ENCODE measurements around the gene ERC1.

ERC1 gene

DNA sequence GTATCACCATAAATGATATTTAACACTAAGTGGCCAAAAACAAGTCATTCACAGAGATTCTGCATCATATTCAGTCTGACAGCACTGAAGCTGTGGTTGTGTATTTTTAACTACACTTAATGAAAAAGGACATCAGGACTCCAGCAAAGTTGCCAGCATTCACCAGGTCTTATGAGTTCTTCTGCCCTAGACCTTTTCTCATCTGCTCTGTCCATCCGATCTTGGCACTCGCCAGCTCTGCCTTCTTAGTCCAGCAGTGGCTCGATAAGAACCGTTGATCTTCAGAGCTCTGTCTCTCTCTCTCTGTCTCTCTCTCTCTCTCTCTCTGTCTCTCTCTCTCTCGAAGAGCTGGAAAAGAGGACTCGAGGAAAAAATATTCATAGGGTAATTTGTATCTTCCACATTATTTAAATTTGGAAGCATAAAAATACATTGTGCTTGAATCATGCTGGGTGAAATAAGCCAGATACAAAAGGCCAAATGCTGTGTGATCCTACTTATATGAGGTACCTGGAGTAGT lies 371.2 kb downstream of the ERC1 start:
- DNase-seq: no peak

DNA sequence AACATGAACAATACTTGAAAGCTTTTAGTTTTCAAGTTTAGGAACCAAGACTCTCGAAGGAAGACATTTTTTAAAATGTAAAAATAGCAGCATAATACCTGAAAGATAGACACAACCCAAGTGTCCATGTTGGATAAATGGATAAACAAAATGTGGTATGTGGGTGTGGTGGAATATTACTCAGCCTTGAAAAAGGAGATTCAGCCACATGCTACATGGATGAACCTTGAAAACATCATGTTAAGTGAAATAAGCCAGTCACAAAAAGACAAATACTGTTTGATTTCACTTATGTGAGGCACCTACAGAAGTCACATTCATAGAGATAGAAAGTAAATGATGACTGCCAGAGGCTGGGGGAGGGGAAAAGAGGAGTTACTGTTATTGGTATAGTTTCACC lies 374.7 kb downstream of the ERC1 start:
- no peak for DNase-seq

DNA sequence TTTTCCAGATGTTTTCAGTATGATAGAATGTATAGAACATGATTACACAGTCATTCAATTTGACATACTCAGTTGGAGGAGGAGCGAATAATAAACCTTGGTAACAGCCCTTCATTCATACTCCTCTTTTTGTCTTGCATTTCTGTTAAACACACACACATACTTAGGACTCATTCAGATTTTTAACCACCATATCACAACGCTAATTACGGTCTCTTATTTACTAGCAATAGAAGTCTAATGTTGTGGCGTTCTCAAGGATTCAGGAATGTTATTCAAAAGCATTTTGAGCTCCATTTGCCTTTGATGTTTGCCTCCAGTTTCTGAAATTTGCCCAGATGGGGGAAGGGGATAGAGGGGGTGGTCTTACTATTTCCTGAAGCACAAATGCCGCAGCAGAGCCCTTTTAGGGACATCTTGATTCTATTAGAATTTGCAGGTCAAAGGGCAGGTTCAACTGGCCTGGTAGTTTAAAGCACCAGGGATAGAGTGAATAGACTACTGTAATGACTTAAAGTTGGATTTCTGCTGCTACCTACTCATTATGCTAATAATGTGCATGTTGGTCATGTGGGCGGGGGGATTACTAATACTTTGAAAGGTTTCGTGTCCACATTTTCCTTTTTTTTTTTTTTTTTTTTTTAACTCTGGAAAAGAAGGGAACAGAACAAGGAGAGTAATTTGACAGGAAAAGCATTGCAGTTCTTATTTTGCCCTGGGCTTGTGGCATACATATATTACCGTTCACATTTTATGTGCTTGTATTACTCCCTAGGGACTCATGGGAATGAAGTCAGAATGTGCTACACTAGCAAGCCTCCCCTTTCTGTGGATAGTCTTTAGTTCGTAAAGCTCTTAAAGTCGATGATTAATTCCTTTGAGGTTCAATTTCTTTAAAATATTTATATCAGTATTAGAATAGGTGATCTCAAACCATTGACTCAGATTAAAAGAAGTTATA lies 376.6 kb downstream of the ERC1 start:
- no peak for DNase-seq

DNA sequence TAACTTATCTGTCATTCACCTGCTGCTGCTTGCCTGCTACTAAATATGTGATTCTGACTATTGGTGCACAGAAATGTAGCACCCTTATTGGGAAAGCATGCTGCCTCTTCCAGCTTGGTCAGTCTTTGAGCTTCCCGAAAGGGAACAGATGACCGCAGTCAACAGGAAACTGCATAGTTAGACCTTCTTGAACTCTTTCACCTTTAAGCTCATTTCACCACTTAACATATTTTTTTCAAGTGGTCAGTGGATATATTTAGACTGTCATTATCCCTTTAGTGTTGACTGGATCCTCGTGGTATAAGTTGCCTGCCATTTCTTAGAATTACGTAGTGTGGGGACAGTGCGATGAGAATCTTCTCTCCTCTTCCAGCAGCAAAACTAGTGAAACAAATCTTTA lies 378.4 kb downstream of the ERC1 start:
- no peak for DNase-seq

DNA sequence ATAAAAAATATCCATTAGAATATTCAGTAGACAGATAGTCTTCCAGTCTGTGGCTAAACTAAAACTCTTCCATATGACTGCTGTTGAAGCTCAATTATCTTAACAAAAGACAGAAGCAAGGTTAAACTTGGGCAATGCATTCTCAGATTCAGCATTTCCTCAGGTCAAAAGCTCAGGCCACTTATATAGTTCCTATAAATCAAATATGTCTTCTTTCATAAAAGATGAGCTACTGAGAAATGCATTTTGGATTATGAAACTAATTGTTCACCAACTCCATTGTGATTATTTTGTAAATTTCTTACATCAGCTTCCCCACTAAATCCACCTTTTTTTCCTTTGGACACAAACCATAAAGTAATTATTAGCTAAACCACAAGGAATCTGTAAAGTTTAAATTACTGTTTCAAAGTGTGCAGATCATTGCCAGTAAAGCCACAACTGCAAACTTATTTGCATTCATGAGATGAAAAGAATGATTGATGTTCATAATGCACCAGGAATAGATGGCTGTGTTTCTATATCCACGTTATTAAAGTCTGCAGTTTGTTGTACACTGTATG lies 379.0 kb downstream of the ERC1 start:
- DNase-seq: no peak

DNA sequence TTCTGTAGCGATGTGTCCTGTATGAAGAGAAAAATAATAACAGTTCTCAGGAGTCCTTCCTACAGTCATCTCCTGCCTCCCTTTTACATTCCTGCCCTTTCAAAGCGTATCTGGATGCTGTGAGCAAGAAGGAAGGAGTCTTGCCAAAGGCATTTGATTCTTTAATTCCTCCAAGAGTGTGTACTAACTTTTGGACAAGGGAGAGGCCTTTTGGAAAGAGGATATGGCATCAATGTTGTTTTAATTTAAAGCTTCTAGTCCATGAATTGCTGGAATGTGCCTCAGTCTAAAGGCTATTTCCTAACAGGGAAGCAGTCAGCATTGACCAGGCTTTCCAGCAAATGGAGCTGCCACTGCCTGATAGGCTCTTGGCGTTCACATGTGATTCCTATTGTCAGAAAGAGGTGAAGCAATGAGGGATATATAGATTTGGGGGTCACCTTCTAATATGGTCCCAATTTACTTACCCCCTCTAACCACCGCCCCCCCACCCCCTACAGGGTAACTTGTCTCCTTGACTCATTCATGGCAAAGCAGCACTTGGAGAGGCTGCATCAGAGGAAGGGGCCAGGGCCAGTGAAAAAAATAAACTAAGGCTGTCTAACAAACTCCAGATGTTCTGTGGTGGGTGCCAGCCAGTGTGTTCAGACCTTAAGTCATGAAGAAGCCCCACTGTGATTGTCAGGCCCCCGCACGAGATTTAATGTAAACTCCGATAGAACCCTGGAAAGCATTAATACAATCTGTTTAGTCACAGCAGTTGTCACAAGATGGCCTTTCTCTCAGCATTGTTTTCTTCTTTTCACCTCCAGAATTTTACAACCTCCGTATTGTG lies 383.1 kb downstream of the ERC1 start:
- DNase-seq: no peak

DNA sequence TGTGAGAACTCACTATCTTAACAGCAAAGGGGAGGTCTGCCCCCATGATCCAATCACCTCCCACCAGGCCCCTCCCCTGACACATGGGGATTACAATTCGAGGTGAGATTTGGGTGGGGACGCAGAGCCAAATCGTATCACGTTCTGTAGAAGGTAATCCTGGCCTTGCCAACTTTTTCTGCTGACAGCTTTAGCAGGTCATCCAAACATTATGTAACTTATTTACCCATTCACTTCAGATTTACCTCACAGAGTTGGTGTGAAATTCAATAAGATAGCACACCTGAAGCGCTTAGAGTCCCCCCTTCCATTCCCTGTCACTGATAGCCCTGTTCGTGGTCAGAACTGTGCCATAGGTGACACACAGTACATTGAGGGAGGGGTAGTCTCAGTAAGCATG lies 384.3 kb downstream of the ERC1 start:
- DNase-seq: no peak

DNA sequence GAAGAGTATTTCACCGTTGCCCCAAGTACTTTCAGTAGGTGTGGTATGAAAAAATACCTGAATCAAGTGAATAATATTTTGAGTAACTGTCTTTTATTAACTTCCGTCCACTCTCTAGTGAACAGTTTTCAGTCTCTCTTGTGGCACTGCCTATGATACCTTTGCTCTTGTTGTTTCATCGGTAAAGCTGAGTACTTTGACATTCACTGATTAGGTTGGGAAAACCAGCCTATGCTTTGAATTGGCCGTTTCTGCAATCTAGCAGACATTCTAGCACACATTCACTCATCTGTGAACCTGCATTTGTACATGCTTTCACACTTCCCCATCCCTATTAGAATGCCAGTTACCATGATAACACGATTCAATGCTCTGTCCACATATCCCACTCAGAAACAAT lies 386.1 kb downstream of the ERC1 start:
- DNase-seq: no peak

DNA sequence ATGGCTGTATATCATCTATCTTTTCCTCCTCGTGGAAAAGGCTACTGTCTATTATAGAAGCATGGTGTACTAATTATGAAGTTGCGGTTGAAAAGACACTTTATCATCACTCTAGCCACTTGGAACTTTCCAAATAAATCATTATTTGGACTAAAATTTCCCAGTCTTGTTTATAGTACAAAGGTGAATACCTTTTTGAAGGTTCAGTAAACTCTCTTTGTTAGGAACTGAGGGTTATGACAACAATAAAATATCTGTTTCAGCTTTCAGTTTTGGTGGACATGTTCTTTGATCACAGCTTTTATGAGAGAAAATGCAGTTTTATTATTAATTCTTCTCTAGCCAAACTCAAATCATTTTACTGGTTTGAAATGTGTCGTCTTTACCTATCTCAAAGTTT lies 386.7 kb downstream of the ERC1 start:
- DNase-seq: no peak

DNA sequence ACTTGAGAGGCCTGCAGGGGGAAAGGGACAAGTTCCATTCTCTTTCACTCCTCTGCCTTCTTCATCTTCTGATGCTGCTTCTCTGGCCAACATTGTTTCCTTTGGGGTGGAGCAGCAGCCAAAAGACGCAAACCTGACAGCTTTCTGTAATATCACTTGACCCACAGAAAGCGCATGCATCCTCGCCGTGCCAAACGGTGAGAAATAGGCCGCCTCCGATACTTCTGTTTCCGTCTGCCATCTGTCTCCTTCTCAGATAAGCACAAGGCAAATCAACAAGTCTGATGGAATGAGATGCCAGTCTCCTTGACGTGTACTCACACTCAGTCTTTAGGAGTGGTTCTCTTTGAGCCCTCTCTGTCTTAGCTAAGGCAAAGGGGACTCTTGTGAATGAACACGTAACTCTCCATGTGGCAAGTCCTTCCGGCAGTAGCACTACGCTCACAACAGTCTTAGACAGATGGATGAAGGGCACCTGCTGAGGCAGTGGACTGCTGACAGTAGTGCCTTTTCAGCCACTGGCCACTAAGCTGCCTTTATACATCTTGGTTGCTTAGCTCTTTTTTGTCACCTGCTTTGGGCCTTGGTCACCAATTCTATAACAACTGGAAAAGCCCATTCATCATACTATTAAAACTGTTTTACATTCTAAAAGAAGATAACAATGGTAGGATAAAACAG lies 389.3 kb downstream of the ERC1 start:
- DNase-seq: no peak

DNA sequence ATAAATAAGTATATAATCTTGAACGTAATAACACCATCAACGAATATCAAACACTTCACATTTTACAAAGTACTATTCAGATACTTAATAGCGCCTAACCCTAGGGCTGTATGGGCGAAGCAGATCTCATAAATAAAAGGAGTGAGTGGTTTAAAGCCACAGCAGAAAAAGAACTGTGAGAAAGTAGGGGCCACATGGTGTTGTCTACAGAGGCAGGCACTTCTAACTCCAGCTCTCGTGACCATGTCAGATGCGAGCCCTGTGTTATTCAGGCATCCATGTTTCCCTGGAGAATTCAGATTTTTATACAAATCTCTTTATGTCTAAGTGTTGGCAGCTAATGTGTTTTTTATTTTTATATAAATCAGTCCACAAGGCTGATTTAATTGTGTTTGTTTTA lies 391.1 kb downstream of the ERC1 start:
- no peak for DNase-seq

DNA sequence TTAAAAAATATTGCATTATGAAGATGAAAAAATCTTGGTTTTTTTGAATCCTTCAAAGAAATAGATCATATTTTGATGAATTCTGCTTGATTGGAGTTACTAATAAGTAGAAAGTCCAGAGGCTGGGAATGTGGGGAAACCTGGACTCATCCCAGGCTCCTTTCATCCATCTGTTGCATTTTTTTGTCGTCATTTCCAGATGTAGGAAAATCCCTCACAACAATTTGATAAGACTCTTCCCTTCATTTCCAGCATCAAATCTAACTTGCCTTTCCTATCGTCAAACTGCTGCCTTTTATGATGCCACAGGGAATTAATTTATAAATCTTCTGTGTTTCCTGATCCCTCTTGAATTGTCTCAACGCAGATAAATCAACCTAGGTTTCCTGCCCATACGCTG lies 391.8 kb downstream of the ERC1 start:
- DNase-seq: no peak

DNA sequence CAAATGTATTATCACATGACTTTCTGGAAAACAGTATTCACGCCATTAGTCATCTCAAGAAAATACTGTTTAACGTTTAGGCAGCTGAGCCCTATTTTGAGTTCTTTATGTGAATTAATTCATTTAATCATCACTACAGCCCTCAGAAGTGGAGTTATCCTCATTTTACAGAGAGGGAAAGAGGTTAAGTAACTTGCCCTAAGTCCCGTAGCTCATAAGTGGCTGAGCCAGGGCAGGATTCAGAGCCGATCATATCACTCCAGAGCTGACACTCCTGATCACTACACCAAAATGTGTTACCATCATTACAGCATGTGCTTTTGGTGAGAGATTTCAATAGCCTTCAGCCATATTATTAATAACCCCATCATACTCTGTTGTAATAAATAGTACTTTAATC lies 392.7 kb downstream of the ERC1 start:
- DNase-seq: no peak

DNA sequence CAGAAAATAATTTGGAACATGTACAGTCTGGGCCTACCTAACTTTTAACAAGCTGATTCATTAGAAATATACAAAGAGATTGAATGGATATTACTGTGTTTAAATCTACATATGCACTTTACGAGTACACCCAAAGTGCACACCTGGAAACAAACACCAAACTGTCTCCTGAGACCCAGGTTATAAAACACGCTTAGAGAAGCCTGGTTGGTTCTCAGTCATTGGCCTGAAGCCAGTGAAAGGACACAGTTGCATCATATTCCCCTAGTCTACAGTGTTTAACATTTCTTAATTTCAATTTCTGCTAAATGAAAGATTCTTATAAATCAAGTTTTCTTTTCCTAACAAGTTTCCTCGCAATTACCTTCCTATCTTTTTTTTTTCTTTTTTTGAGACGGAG lies 393.9 kb downstream of the ERC1 start:
- no peak for DNase-seq

DNA sequence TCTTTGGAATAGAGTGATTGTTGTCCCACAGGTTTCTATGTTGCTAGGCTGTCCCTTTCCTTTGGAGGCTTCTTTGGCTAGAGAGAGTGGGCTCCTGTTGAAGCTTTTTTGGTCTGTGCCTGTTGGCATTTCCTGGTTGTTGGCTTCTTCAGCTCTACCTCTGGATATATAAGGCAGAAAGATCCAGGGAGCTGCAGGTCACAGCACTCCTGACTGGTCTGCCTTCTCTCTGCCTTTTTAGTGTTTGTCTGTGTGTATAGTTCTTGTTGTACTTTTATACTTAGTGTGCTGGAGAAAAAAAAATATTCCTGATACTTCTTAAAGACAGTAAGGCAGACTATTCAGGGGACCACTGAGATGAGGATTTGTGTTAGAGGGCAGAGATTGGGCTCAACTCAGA lies 400.7 kb downstream of the ERC1 start:
- no peak for DNase-seq

DNA sequence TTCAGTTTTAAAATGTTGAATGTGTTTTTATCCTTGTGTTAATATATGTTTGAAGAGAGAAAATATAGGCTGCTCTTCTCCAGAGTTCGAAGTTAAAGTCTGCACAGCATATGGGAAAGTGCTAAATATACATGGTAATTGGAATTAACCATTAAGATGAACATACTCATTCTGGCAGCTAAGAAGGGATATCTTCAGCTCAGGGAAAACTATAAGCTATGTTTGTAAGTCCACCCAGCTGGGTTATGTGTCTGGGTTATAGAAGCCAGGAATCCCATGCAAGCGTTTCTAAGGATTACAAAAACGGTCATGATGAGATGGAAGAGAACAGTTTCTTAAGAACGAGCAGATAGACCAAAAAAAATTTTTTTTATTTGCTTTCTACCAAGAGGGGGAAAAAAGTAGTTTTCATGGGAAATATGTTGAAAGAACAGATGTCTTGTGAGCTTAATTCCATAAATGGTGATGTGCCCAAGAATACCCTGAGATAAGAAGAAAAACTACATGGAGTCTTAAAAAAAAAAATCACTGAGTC lies 404.5 kb downstream of the ERC1 start:
- DNase-seq: no peak

DNA sequence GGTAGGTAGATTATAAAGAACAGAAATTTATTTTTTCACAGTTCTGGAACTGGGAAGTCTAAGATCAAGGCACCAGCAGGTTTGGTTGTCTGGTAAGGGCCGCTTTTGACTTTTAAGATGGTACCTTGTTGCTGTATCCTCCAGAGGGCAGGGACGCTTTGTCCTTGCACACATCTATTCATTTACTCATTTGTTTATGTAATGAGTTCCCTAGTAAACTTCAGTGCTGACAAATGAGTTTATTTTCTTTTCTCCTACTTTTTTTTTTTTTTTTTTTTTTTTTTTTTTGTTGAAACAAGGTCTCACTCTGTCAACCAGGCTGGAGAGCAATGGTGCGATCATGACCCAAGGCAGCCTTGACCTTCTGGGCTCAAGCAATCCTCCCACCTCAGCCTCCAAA lies 407.6 kb downstream of the ERC1 start:
- DNase-seq: no peak

DNA sequence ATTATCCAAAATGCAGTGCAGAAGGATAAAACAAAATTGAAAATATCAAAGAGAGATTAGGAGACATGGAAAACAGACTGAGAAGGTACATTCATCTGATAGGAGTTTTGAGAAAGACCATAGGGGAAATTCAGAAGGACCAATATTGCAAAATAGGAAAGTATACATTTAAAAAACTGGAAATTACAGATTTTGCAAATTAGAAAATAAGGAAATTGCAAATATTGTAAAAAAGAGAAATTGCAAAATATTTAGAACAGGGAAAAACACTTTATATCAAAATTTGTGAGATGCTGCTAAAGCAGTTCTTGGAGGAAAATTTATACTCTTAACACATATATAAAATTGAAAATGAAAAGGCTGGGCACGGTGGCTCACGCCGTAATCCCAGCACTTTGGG lies 410.9 kb downstream of the ERC1 start:
- DNase-seq: no peak

DNA sequence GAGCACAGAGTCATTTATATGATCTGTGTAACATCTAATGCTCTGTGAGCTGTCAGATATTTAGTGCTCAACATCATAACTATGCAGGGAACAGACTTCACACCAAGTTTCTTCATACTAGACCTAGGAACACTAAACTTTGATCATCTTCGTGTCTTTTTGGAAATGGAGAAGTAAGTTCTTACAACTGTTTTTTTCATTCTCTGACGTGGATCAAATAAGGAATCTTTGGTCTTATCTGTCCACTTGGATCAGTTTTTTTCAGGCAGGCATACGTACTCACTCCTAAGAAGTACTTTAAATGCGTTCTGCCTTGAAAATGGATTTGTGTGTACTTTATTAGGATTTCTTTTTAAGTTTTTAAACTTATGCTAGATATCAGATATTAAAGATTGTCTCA lies 412.4 kb downstream of the ERC1 start:
- DNase-seq: no peak

DNA sequence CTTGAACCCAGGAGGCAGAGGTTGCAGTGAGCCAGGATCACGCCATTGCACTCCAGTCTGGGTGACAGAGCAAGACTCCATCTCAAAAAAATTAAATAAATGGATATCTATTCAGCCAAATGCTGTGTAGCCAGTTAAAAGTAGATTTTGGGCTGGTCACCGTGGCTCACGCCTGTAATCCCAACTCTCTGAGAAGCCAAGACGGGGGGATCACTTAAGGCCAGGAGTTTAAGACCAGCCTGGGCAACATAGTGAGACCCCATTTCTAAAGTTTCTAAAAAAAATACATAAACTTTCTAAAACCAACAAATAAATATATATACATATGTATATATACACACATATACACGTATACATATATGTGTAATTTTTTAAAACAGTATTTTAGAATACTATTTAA lies 414.6 kb downstream of the ERC1 start:
- no peak for DNase-seq

DNA sequence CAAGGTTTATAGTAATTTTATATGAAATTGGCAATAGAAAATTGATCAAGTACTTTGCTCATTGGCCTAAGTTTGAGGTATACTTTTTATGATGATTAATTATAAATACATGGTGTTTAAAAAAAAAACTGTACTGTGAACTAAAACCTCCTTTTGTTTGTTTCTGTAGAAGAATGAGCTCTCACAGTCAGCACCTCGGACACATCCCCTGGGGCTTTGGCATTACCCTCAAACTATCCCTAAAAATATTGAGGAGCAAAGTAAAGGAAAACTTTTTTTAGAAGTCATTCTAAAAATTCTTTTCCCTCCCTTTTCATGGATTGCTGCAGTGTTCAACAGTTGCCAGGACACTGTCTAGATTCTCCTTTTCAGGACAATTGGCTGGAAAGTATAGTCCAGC lies 419.8 kb downstream of the ERC1 start:
- no peak for DNase-seq

DNA sequence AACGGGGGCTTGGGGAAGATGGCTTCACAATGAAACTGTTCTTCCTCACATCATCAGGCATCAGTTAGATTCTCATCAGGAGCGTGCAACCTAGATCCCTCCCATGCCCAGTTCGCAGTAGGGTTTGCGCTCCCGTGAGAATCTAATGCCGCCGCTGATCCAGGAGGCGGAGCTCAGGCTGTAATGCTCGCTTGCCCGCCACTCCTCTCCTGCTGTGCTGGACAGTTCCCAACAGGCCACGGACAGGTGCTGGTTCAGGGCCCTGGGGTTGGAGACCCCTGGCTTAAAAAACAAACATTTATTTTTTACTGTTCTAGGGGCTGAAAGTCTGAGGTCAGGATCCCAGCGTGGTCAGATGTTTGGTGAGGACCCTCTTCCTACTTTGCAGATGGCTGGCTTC lies 422.9 kb downstream of the ERC1 start:
- DNase-seq: no peak

DNA sequence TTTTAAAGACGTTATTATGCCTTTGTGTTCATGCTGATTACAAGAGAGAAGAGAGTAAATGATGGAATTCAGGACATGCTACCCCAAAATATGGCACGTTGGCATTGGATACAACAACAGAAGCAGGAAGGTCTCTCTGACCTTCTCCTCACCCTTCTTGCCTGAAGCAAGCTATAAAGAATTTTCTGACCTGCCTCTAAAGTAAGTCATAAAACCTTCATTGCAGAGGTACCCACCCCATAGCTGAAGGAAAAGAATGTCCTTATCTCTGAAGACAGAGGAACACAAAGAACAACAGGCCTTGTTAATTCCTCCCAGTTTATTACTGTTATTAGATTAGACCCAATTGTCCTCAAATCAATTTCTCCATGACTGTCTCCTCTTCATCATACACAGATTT lies 427.1 kb downstream of the ERC1 start:
- no peak for DNase-seq

Measured in cortex of kidney (tissue), 1 donor.